Measurements from ENCODE around the gene KRI1.

The KRI1 gene

GRCh38 chr19:10508707-10509106 lies 57.1 kb downstream of the KRI1 start:
- CTCF ChIA-PET: interaction anchor here (1.0 to 5.2 kb wide), 9 partner anchors 8 to 192 kb away, joined by 3 to 31 read pairs (median 4); partner anchors contain the start of gene QTRT1
- POLR2A ChIA-PET: interaction anchor here (0.6 kb wide), 1 partner anchor 14 kb away, joined by 7 read pairs; no protein-coding TSS in a partner anchor
- DNase-seq (ENCODE audit: extremely low spot score): no peak
- no peak for TF ChIP-seq CTCF (IDR thresholded peaks at IDR 0.05; ENCODE audit: control extremely low read depth, extremely low read depth, low read depth, missing control alignments)

GRCh38 chr19:10508036-10508435 lies 57.8 kb downstream of the KRI1 start:
- no peak for DNase-seq (ENCODE audit: extremely low spot score)
- ChIA-PET POLR2A (interaction anchor here (0.6 kb wide), 1 partner anchor 13 kb away, joined by 7 read pairs; no protein-coding TSS in a partner anchor), CTCF (interaction anchor here (0.9 to 5.2 kb wide), 7 partner anchors 12 to 193 kb away, joined by 3 to 31 read pairs (median 4); partner anchors contain the start of gene QTRT1)
- no peak for TF ChIP-seq CTCF (IDR thresholded peaks at IDR 0.05; ENCODE audit: control extremely low read depth, extremely low read depth, low read depth, missing control alignments)

GRCh38 chr19:10505583-10506229 lies 60.1 kb downstream of the KRI1 start:
- peak; percentile 67 for TF ChIP-seq CTCF (IDR thresholded peaks at IDR 0.05; ENCODE audit: control extremely low read depth, extremely low read depth, low read depth, missing control alignments)
- DNase-seq (ENCODE audit: extremely low spot score): peak; percentile 72
- CTCF ChIA-PET: interaction anchor here (0.7 to 5.2 kb wide), 7 partner anchors 9 to 195 kb away, joined by 3 to 31 read pairs (median 4); partner anchors contain the start of gene QTRT1
- POLR2A ChIA-PET: no interaction called here

All from GM10248 (cell line).